ENCODE measurements around the gene HS6ST2.

DNA sequence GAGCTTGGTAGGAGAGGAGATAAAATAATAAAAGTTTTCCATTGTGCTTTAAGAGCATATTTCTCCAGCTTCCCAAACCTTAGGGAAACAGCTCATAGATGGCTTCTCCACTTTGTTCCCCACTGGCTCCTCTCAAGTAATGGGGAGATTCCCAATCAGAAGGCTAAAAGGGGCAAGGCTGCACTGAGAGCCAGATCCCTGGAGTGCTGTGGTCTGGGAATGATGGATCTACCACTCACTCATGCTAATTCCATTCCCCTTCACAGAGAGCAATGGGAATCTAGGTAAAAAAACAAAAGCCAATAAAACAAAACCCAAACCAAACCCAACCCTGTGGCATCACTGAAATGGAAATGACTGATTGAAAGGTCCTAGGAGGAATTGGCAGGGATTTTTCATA is 249.9 kb downstream of the HS6ST2 start:
- TF ChIP-seq, protein P1, sequence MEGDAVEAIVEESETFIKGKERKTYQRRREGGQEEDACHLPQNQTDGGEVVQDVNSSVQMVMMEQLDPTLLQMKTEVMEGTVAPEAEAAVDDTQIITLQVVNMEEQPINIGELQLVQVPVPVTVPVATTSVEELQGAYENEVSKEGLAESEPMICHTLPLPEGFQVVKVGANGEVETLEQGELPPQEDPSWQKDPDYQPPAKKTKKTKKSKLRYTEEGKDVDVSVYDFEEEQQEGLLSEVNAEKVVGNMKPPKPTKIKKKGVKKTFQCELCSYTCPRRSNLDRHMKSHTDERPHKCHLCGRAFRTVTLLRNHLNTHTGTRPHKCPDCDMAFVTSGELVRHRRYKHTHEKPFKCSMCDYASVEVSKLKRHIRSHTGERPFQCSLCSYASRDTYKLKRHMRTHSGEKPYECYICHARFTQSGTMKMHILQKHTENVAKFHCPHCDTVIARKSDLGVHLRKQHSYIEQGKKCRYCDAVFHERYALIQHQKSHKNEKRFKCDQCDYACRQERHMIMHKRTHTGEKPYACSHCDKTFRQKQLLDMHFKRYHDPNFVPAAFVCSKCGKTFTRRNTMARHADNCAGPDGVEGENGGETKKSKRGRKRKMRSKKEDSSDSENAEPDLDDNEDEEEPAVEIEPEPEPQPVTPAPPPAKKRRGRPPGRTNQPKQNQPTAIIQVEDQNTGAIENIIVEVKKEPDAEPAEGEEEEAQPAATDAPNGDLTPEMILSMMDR (IDR thresholded peaks at IDR 0.05; ENCODE audit: low read length) = no peak
- TF ChIP-seq EZH2 (IDR thresholded peaks at IDR 0.05; ENCODE audit: borderline replicate concordance, low read length) = no peak
